Neural progenitor cell (in vitro differentiated cells): ENCODE measurements around the gene RYR3. TPM values are rescaled to one million over a fixed set of nuclear protein-coding genes. Genes with fewer than 3 reads are reported as not detected.

ENCODE experiments used
- DNase-seq: peaks from one replicate; pipeline ENCODE4 v3.0.0-alpha.2; 2016; ENCODE audit warnings: low spot score
- H2AFZ ChIP-seq: fragments of 200-600 bp; sonication (generic); replicated peaks from 2 replicates; pipeline ENCODE4 v1.6.1; 2016; ENCODE audit warnings: antibody characterized with exemption
- H3F3A ChIP-seq: fragments of 200-600 bp; sonication (generic); 2 replicates; pipeline ENCODE4 v1.6.1; 2016; ENCODE audit warnings: antibody characterized with exemption, low read depth
- H3K27ac ChIP-seq: fragments of 200-600 bp; sonication (generic); 2 replicates; pipeline ENCODE4 v1.5.1; 2016; ENCODE audit warnings: mild to moderate bottlenecking
- H3K27me3 ChIP-seq: fragments of 200-600 bp; sonication (generic); 2 replicates; pipeline ENCODE4 v1.6.1; 2016; ENCODE audit warnings: mild to moderate bottlenecking, moderate library complexity
- H3K36me3 ChIP-seq: fragments of 200-600 bp; sonication (generic); 2 replicates; pipeline ENCODE4 v1.5.1; 2016
- H3K4me1 ChIP-seq: fragments of 200-600 bp; sonication (generic); 2 replicates; pipeline ENCODE4 v1.6.1; 2016; ENCODE audit warnings: mixed run types
- H3K4me2 ChIP-seq: fragments of 200-600 bp; sonication (generic); 2 replicates; pipeline ENCODE4 v1.6.1; 2016
- H3K4me3 ChIP-seq: fragments of 200-600 bp; sonication (generic); 2 replicates; pipeline ENCODE4 v1.5.1; 2016
- H3K79me2 ChIP-seq: fragments of 200-600 bp; sonication (generic); 2 replicates; pipeline ENCODE4 v1.6.1; 2016; ENCODE audit warnings: low read depth
- H3K9ac ChIP-seq: fragments of 200-600 bp; sonication (generic); 2 replicates; pipeline ENCODE4 v1.6.1; 2016
- H3K9me3 ChIP-seq: fragments of 200-600 bp; sonication (generic); 2 replicates; pipeline ENCODE4 v1.5.1; 2016; ENCODE audit warnings: low read depth
- H4K20me1 ChIP-seq: fragments of 200-600 bp; sonication (generic); 2 replicates; pipeline ENCODE4 v1.6.1; 2016; ENCODE audit warnings: low read depth
- H3K27ac Mint-ChIP-seq: 3 replicates; pipeline ENCODE4 v1.8.0; 2021; ENCODE audit warnings: mixed read lengths
- H3K27me3 Mint-ChIP-seq: 2 replicates; pipeline ENCODE4 v1.8.0; 2022; ENCODE audit warnings: low read depth, mild to moderate bottlenecking, inconsistent platforms, moderate library complexity, mixed read lengths; ENCODE audit not compliant: insufficient read depth
- H3K36me3 Mint-ChIP-seq: 3 replicates; pipeline ENCODE4 v1.8.0; 2021; ENCODE audit warnings: mixed read lengths
- H3K4me1 Mint-ChIP-seq: 3 replicates; pipeline ENCODE4 v1.8.0; 2021; ENCODE audit warnings: mixed read lengths
- H3K4me3 Mint-ChIP-seq: 3 replicates; pipeline ENCODE4 v1.8.0; 2021; ENCODE audit warnings: mild to moderate bottlenecking, moderate library complexity, mixed read lengths
- H3K9me3 Mint-ChIP-seq: 3 replicates; pipeline ENCODE4 v1.8.0; 2020; ENCODE audit warnings: mixed read lengths
- EZH2 ChIP-seq: fragments of 200-600 bp; sonication (generic); IDR thresholded peaks from 2 replicates; pipeline ENCODE4 v1.6.1; 2017; ENCODE audit warnings: antibody characterized with exemption, mild to moderate bottlenecking, moderate library complexity
- EZH2phosphoT487 ChIP-seq: fragments of 200-600 bp; sonication (generic); IDR thresholded peaks from 2 replicates; pipeline ENCODE4 v1.6.1; 2017; ENCODE audit warnings: antibody characterized with exemption
- total RNA-seq: library from RNA; depleted of rRNA; stranded (reverse); fragments of >200 nt; gene quantifications from 2 replicates; pipeline ENCODE4 v1.2.3, GENCODE V29; 2015; ENCODE audit warnings: low replicate concordance
- TF ChIP-seq, protein P1 (sequence below): fragments of 200-600 bp; sonication (generic); IDR thresholded peaks from 2 replicates; pipeline ENCODE4 v1.5.1; 2017; ENCODE audit warnings: antibody characterized with exemption, mild to moderate bottlenecking

Gene RYR3
- total RNA-seq, 1 donor from 2014 or later = 2.1 TPM

DNA sequence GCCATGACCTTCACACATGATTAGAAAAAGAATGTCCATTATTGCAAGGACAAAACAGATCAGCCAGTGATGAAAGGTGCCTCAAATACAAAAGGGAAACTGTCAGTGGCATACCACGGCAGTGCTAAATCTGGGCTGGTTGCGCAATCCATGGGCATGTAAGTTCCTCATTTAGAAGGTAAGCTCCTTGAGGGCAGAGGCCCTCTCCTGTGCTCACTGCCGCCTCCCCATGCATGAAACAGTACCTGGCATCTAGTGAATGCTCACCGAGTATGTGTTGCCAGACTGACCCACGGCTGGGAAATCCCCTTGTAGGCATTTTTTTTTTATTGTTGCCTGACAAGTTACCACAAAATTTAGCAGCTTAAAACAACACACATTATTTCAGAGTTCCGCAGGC, 345.4 kb downstream of the RYR3 start:
- no peak for DNase-seq
- no peak overlapping the region for H3K27ac ChIP-seq
- Mint-ChIP-seq H3K4me1 (no peaks in the 10 kb centered on the region), H3K36me3 (no peaks in the 10 kb centered on the region), H3K27ac (no peak overlapping the region), H3K9me3 (no peaks in the 10 kb centered on the region), H3K4me3 (no peak overlapping the region), H3K27me3 (peaks cover 4% of the 10 kb centered on the region)
- H3K4me3 ChIP-seq = no peak overlapping the region
- H3K9me3 ChIP-seq = no peaks in the 10 kb centered on the region
- H2AFZ ChIP-seq = no peak overlapping the region
- no peak overlapping the region for H3K4me2 ChIP-seq
- no peaks in the 10 kb centered on the region for H4K20me1 ChIP-seq
- TF ChIP-seq, protein P1, sequence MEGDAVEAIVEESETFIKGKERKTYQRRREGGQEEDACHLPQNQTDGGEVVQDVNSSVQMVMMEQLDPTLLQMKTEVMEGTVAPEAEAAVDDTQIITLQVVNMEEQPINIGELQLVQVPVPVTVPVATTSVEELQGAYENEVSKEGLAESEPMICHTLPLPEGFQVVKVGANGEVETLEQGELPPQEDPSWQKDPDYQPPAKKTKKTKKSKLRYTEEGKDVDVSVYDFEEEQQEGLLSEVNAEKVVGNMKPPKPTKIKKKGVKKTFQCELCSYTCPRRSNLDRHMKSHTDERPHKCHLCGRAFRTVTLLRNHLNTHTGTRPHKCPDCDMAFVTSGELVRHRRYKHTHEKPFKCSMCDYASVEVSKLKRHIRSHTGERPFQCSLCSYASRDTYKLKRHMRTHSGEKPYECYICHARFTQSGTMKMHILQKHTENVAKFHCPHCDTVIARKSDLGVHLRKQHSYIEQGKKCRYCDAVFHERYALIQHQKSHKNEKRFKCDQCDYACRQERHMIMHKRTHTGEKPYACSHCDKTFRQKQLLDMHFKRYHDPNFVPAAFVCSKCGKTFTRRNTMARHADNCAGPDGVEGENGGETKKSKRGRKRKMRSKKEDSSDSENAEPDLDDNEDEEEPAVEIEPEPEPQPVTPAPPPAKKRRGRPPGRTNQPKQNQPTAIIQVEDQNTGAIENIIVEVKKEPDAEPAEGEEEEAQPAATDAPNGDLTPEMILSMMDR = no peak
- TF ChIP-seq EZH2phosphoT487 (no peak), EZH2 (no peak)
- H3K36me3 ChIP-seq = no peaks in the 10 kb centered on the region
- no peak overlapping the region for H3K9ac ChIP-seq
- no peaks in the 10 kb centered on the region for H3K4me1 ChIP-seq
- H3K79me2 ChIP-seq = no peaks in the 10 kb centered on the region
- no peaks in the 10 kb centered on the region for H3K27me3 ChIP-seq
- no peaks in the 10 kb centered on the region for H3F3A ChIP-seq

DNA sequence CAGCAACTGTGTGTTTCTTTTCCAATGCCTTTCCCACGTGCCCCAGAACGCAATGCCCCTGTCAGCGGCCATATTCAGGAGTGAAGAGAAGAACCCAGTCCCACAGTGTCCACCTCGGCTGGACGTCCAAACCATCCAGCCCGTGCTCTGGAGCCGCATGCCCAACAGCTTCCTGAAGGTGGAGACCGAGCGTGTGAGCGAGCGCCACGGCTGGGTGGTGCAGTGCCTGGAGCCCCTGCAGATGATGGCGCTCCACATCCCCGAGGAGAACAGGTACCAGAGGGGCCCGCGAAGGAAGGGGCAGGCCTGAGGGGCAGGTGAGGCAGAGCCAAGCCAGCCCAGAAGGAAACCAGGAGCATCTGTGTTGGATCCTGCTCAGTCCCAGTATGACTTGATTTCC, 349.4 kb downstream of the RYR3 start:
- TF ChIP-seq EZH2 (no peak), EZH2phosphoT487 (no peak)
- TF ChIP-seq, protein P1 = no peak
- H3K27ac Mint-ChIP-seq = no peak overlapping the region
- Histone ChIP-seq H3K36me3 (no peaks in the 10 kb centered on the region), H3K9me3 (no peaks in the 10 kb centered on the region), H3F3A (no peaks in the 10 kb centered on the region), H4K20me1 (no peaks in the 10 kb centered on the region), H3K9ac (no peak overlapping the region), H3K4me1 (no peaks in the 10 kb centered on the region), H3K79me2 (no peaks in the 10 kb centered on the region), H3K27ac (no peak overlapping the region), H3K4me3 (no peak overlapping the region), H3K4me2 (no peak overlapping the region), H3K27me3 (no peaks in the 10 kb centered on the region), H2AFZ (no peak overlapping the region)
- no peak overlapping the region for H3K4me3 Mint-ChIP-seq
- no peaks in the 10 kb centered on the region for H3K4me1 Mint-ChIP-seq
- no peaks in the 10 kb centered on the region for H3K9me3 Mint-ChIP-seq
- no peak for DNase-seq
- no peaks in the 10 kb centered on the region for H3K36me3 Mint-ChIP-seq
- H3K27me3 Mint-ChIP-seq = no peaks in the 10 kb centered on the region

DNA sequence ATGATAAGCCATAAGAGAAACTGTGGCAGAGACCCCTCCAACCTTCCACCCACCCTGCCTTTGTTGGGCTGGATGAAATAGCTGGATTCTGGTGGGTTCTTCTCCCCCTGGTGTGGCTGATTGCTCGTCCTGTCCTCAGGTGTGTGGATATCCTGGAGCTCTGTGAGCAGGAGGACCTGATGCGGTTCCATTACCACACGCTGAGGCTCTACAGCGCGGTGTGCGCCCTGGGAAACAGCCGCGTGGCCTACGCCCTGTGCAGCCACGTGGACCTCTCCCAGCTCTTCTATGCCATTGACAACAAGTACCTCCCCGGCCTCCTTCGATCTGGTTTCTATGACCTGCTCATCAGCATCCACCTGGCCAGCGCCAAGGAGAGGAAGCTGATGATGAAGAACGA, 351.2 kb downstream of the RYR3 start:
- Mint-ChIP-seq H3K27ac (no peak overlapping the region), H3K36me3 (no peaks in the 10 kb centered on the region), H3K4me3 (no peak overlapping the region), H3K4me1 (peaks cover 7% of the 10 kb centered on the region), H3K9me3 (no peaks in the 10 kb centered on the region), H3K27me3 (no peaks in the 10 kb centered on the region)
- Histone ChIP-seq H3K36me3 (no peaks in the 10 kb centered on the region), H3K4me2 (no peak overlapping the region), H3K79me2 (no peaks in the 10 kb centered on the region), H3K4me3 (no peak overlapping the region), H2AFZ (no peak overlapping the region), H3F3A (no peaks in the 10 kb centered on the region), H3K27me3 (no peaks in the 10 kb centered on the region), H3K9me3 (no peaks in the 10 kb centered on the region), H4K20me1 (no peaks in the 10 kb centered on the region), H3K9ac (no peak overlapping the region), H3K27ac (no peak overlapping the region), H3K4me1 (no peaks in the 10 kb centered on the region)
- no peak for DNase-seq
- no peak for TF ChIP-seq EZH2
- TF ChIP-seq EZH2phosphoT487 = no peak
- TF ChIP-seq, protein P1 = no peak

DNA sequence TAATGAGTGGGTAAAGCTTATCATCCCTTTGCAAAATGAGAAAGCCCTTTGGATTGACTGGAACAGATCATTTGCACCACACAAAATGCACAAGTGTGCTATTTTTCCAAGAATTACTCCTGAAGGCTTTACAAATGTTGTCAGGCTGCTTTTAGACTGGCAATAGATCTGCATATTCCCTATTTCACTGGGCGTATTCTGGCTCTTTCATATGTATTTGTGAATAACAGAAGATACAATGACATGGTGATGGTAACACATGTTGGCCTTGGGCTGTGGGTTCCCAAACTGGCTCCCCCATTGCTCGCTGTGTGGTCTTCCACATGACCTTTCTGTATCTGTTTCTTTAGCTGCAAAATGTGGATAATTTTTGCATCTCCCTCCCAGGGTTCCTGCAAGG, 354.2 kb downstream of the RYR3 start:
- TF ChIP-seq EZH2phosphoT487 (no peak), EZH2 (no peak)
- TF ChIP-seq, protein P1 = no peak
- no peaks in the 10 kb centered on the region for H3K79me2 ChIP-seq
- no peaks in the 10 kb centered on the region for H4K20me1 ChIP-seq
- H3K4me2 ChIP-seq = no peak overlapping the region
- Mint-ChIP-seq H3K4me3 (no peak overlapping the region), H3K36me3 (no peaks in the 10 kb centered on the region), H3K4me1 (peaks cover 11% of the 10 kb centered on the region), H3K27me3 (no peaks in the 10 kb centered on the region), H3K27ac (no peak overlapping the region), H3K9me3 (no peaks in the 10 kb centered on the region)
- no peak overlapping the region for H3K9ac ChIP-seq
- H3K36me3 ChIP-seq = no peaks in the 10 kb centered on the region
- no peak overlapping the region for H3K4me3 ChIP-seq
- no peaks in the 10 kb centered on the region for H3F3A ChIP-seq
- no peaks in the 10 kb centered on the region for H3K9me3 ChIP-seq
- no peak overlapping the region for H2AFZ ChIP-seq
- no peak for DNase-seq
- H3K27me3 ChIP-seq = no peaks in the 10 kb centered on the region
- H3K4me1 ChIP-seq = no peaks in the 10 kb centered on the region
- no peak overlapping the region for H3K27ac ChIP-seq
